Measurements from ENCODE around the gene SERPINB10.
A peak's percentile ranks its signal among the peaks of the same experiment; 100 is the strongest.
"Not testable (repeated sequence)": the region's sequence is repeated elsewhere in the genome, so short reads cannot be mapped to it uniquely, and the experiment has no call there.

The SERPINB10 gene

GRCh38 chr18:63894106-63894772, 13.5 kb upstream of the SERPINB10 start:
- no peak for DNase-seq

- no peak for DNase-seq
Observed at GRCh38 chr18:63895190-63895589, 12.6 kb upstream of the SERPINB10 start.

- no peak for DNase-seq
Observed at GRCh38 chr18:63897072-63897471, 10.7 kb upstream of the SERPINB10 start.

- no peak for DNase-seq
Observed at GRCh38 chr18:63899206-63899605, 8.6 kb upstream of the SERPINB10 start.

GRCh38 chr18:63903851-63904570, 3.7 kb upstream of the SERPINB10 start:
- DNase-seq: no peak

- no peak for DNase-seq
Observed at GRCh38 chr18:63904694-63905093, 3.1 kb upstream of the SERPINB10 start.

GRCh38 chr18:63905361-63905760, 2.4 kb upstream of the SERPINB10 start:
- DNase-seq: no peak

GRCh38 chr18:63906056-63906455, 1.7 kb upstream of the SERPINB10 start:
- DNase-seq: no peak

- DNase-seq: no peak
Observed at GRCh38 chr18:63908858-63909257, 1.1 kb downstream of the SERPINB10 start.

GRCh38 chr18:63909870-63910269, 2.1 kb downstream of the SERPINB10 start:
- DNase-seq: no peak

- no peak for DNase-seq
Observed at GRCh38 chr18:63917817-63918216, 10.1 kb downstream of the SERPINB10 start.

- no peak for DNase-seq
Observed at GRCh38 chr18:63922049-63922448, 14.3 kb downstream of the SERPINB10 start.

GRCh38 chr18:63924551-63924950, 16.8 kb downstream of the SERPINB10 start:
- DNase-seq: no peak

- no peak for DNase-seq
Observed at GRCh38 chr18:63928331-63928730, 20.6 kb downstream of the SERPINB10 start.

- DNase-seq: not testable (repeated sequence)
Observed at GRCh38 chr18:63929369-63929768, 21.6 kb downstream of the SERPINB10 start.

GRCh38 chr18:63930773-63931354, 23.1 kb downstream of the SERPINB10 start:
- no peak for DNase-seq

- peak; percentile 25 to 41 for DNase-seq
Observed at GRCh38 chr18:63936156-63936931, 28.6 kb downstream of the SERPINB10 start.

- DNase-seq: no peak
Observed at GRCh38 chr18:63936932-63937393, 29.2 kb downstream of the SERPINB10 start.

- no peak for DNase-seq
Observed at GRCh38 chr18:63940008-63940407, 32.2 kb downstream of the SERPINB10 start.

- DNase-seq: not testable (repeated sequence)
Observed at GRCh38 chr18:63940543-63941050, 32.8 kb downstream of the SERPINB10 start.

- DNase-seq: no peak
Observed at GRCh38 chr18:63947051-63947790, 39.5 kb downstream of the SERPINB10 start.

GRCh38 chr18:63949068-63949737, 41.4 kb downstream of the SERPINB10 start, which contains the start of gene HMSD:
HMSD (plus strand) TSS chr18:63949301; CDS start chr18:63953456, 4,155 bp downstream.
- peak in 1 of 2 experiments; percentile 53 for DNase-seq
